Panc1 (cell line): ENCODE measurements around the gene POLR3GL. TPM values are rescaled to one million over a fixed set of nuclear protein-coding genes. Genes with fewer than 3 reads are reported as not detected.

Experiments
- ATAC-seq: fragments of 200-7000 bp; cut with Tn5 transposase; 2 replicates; pipeline ENCODE4 v1.9.1; 2020; ENCODE audit warnings: mild to moderate bottlenecking, moderate library complexity
- BruUV-seq: library from RNA; stranded (reverse); fragments of 400-500 nt; replicated peaks from 2 replicates; lab custom pipeline; 2021; lab: Mats Ljungman, UMichigan
- CTCF ChIA-PET: fragments of 300-600 bp; sonication (Branson Sonifier 250); formaldehyde crosslinking; loops from one replicate; lab custom pipeline; 2022; ENCODE audit warnings: antibody characterized with exemption; lab: Charles Lee
- POLR2A ChIA-PET: fragments of 300-600 bp; sonication (Branson Sonifier 250); formaldehyde crosslinking; loops from one replicate; lab custom pipeline; 2022; ENCODE audit warnings: antibody characterized with exemption; lab: Charles Lee
- DNase-seq: peaks from one replicate; pipeline ENCODE4 v3.0.0-alpha.2; 2010; ENCODE audit warnings: low read depth, low spot score
- H3K27ac ChIP-seq: 2 replicates; pipeline ENCODE4 v1.5.1; 2011; ENCODE audit warnings: mild to moderate bottlenecking, low read length, inconsistent platforms
- H3K27me3 ChIP-seq: fragments of 200-500 bp; sonication (Bioruptor generic); 2 replicates; pipeline ENCODE4 v1.6.0; 2014; ENCODE audit warnings: low read length, inconsistent platforms; ENCODE audit not compliant: control insufficient read depth, insufficient read depth
- H3K36me3 ChIP-seq: fragments of 200-500 bp; sonication (Bioruptor generic); 2 replicates; pipeline ENCODE4 v1.5.1; 2014; ENCODE audit warnings: inconsistent platforms, mild to moderate bottlenecking, low read length, moderate library complexity; ENCODE audit not compliant: control insufficient read depth, insufficient read depth
- H3K4me1 ChIP-seq: 2 replicates; pipeline ENCODE4 v1.5.1; 2011; ENCODE audit warnings: inconsistent platforms, mild to moderate bottlenecking, low read length, moderate library complexity; ENCODE audit not compliant: control insufficient read depth, insufficient read depth
- H3K4me3 ChIP-seq, 2 experiments: 2 replicates each; pipeline ENCODE4 v1.5.1; 2011 to 2012; ENCODE audit warnings: low read depth in 2 of 2, low read length in 2 of 2, mild to moderate bottlenecking in 2 of 2, inconsistent platforms in 1 of 2, moderate library complexity in 1 of 2
- H3K9me3 ChIP-seq: fragments of 200-500 bp; sonication (Bioruptor generic); 2 replicates; pipeline ENCODE4 v1.5.1; 2014; ENCODE audit warnings: low read depth, mild to moderate bottlenecking, inconsistent platforms, low read length, moderate library complexity; ENCODE audit not compliant: control insufficient read depth, insufficient read depth
- POLR2AphosphoS5 ChIP-seq: IDR thresholded peaks from 2 replicates; pipeline ENCODE4 v1.6.1; 2012; ENCODE audit warnings: mild to moderate bottlenecking, low read depth, low read length, moderate library complexity
- REST ChIP-seq, 2 experiments: IDR thresholded peaks; 2 replicates each; pipeline ENCODE4 v1.6.1; 2011 to 2012; ENCODE audit warnings: low read depth in 2 of 2, control low read depth in 1 of 2, low read length in 1 of 2, mild to moderate bottlenecking in 1 of 2, moderate library complexity in 1 of 2; ENCODE audit not compliant: insufficient read depth in 1 of 2
- SIN3A ChIP-seq: IDR thresholded peaks from 2 replicates; pipeline ENCODE4 v1.6.1; 2012; ENCODE audit warnings: low read depth, mild to moderate bottlenecking, low read length, moderate library complexity, borderline replicate concordance; ENCODE audit not compliant: insufficient read depth
- TCF7L2 ChIP-seq: IDR thresholded peaks from 2 replicates; pipeline ENCODE4 v1.6.1; 2011; ENCODE audit warnings: mild to moderate bottlenecking, low read depth, low read length, inconsistent platforms
- in situ Hi-C: cut with HindIII; loops from 2 replicates; pipeline ENCODE4 v1.10.0; 2016; ENCODE audit warnings: low sequenced_read_pairs, low pct_unique_long_range_greater_than_20kb
- intact Hi-C: fragments of 100-400 bp; cut with micrococcal nuclease; formaldehyde crosslinking; loops from one replicate; pipeline ENCODE4 v1.10.0; 2022; ENCODE audit not compliant: unreplicated experiment
- total RNA-seq: library from RNA; stranded (reverse); gene quantifications from one replicate; pipeline ENCODE4 v1.2.1, GENCODE V29; 2021; ENCODE audit not compliant: unreplicated experiment
- TF ChIP-seq, protein P1 (sequence below): fragments of 450-650 bp; IDR thresholded peaks from 2 replicates; pipeline ENCODE4 v1.5.1; 2017; ENCODE audit warnings: mild to moderate bottlenecking

Gene POLR3GL
- total RNA-seq, 1 experiment from 2014 or later = 14.9 TPM

DNA sequence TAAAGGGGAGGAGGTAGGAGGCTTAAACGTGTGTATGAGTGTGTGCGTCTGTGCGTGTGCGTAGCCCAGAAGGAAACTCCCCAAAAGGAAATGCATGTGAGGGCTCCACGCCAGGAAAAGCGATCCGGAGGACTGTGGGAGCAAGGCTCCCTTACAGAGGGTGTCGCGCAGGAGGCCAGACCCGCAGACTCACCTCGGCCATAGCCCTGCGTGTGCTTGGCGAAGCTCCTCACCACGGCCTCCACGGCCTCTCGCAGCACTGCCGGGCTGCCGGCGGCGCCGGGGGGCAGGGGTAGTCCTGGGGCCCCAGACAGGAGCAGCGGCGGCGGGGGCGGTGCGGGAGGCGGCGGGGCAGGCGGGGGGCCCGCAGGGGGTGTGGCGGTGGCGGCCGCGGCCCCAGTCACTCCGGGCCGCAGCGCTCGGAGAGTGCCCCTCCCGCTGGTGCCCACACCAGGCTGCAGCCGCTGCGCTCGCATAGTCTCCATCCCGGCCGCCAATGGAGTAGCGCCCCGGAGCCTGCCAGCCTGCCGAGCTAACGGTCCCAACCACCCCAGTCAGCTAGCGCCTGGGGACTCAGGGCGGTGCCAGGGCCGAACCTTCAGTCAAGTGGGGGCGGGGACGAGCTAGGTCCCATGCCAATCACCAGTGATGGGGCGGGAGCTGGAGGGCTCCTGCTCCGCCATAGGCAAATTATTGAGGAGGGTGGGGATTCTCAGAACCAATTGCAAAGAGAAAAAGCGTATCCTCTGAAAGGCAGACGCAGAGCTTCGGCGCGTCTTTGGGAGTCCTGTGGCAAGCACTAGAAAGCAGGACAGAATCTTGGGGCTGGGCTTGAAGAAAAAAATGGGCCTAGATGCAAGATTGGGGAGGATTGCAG lies 6.8 kb upstream of the POLR3GL start, which contains the start of gene LIX1L:
TSS of gene LIX1L (minus strand) at position 575 of the 877 bp plus-strand sequence. CDS start at position 485, 90 bp downstream.
- ATAC-seq = peak; percentile 87
- no peak for DNase-seq
- Histone ChIP-seq H3K27me3 (no peaks in the 10 kb centered on the region), H3K9me3 (no peaks in the 10 kb centered on the region), H3K4me3 (peak within 1 kb of the TSS; percentile 70 to 87), H3K27ac (peak within 1 kb of the TSS; percentile 98), H3K4me1 (peaks cover 38% of the 10 kb centered on the region), H3K36me3 (no peaks in the 10 kb centered on the region)
- CTCF ChIA-PET = interaction anchor here (0.5 to 1.6 kb wide), 3 partner anchors 9 to 66 kb away, joined by 3 to 4 read pairs (median 3); no protein-coding TSS in a partner anchor
- in situ Hi-C loops = no loop called here
- POLR2A ChIA-PET = interaction anchor here (0.5 to 1.4 kb wide), 3 partner anchors 13 to 54 kb away, joined by 3 to 9 read pairs (median 6); partner anchors contain the start of gene RBM8A
- intact Hi-C loops = no loop called here
- no TSS peak for BruUV-seq
- TF ChIP-seq REST (IDR thresholded peaks at IDR 0.05; ENCODE audit: insufficient read depth in 1 of 2, low read depth in 2 of 2, low read length in 1 of 2) (no peak), POLR2AphosphoS5 (peak; percentile 68), SIN3A (peak; percentile 75; the same call in 1 of the 2 replicates), TCF7L2 (no peak)
- TF ChIP-seq, protein P1, sequence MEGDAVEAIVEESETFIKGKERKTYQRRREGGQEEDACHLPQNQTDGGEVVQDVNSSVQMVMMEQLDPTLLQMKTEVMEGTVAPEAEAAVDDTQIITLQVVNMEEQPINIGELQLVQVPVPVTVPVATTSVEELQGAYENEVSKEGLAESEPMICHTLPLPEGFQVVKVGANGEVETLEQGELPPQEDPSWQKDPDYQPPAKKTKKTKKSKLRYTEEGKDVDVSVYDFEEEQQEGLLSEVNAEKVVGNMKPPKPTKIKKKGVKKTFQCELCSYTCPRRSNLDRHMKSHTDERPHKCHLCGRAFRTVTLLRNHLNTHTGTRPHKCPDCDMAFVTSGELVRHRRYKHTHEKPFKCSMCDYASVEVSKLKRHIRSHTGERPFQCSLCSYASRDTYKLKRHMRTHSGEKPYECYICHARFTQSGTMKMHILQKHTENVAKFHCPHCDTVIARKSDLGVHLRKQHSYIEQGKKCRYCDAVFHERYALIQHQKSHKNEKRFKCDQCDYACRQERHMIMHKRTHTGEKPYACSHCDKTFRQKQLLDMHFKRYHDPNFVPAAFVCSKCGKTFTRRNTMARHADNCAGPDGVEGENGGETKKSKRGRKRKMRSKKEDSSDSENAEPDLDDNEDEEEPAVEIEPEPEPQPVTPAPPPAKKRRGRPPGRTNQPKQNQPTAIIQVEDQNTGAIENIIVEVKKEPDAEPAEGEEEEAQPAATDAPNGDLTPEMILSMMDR = no peak

GRCh38 chr1:145958734-145959133 lies 5.8 kb upstream of the POLR3GL start:
- H3K9me3 ChIP-seq = no peaks in the 10 kb centered on the region
- POLR2A ChIA-PET = no interaction called here
- H3K4me1 ChIP-seq = peaks cover 48% of the 10 kb centered on the region
- ATAC-seq (no peak), DNase-seq (no peak)
- H3K27ac ChIP-seq = peak overlapping the region; percentile 98; the same call in 1 of the 2 replicates
- BruUV-seq = no TSS peak
- H3K4me3 ChIP-seq = no peak overlapping the region
- H3K36me3 ChIP-seq = no peaks in the 10 kb centered on the region
- CTCF ChIA-PET = interaction anchor here (0.7 to 1.6 kb wide), 2 partner anchors 50 to 67 kb away, joined by 3 to 4 read pairs; no protein-coding TSS in a partner anchor
- in situ Hi-C loops (no loop called here), intact Hi-C loops (no loop called here)
- TF ChIP-seq SIN3A (no peak), REST (IDR thresholded peaks at IDR 0.05; ENCODE audit: insufficient read depth in 1 of 2, low read depth in 2 of 2, low read length in 1 of 2) (no peak), TCF7L2 (no peak), POLR2AphosphoS5 (no peak)
- TF ChIP-seq, protein P1 = no peak
- no peaks in the 10 kb centered on the region for H3K27me3 ChIP-seq
